HepG2 (cell line): ENCODE measurements around the gene PTGR3. TPM values are rescaled to one million over a fixed set of nuclear protein-coding genes. Genes with fewer than 3 reads are reported as not detected.

ENCODE experiments used
- ARID2 ChIP-seq: sonication (generic); formaldehyde crosslinking; IDR thresholded peaks from 2 replicates; pipeline ENCODE4 v1.8.1; 2022; ENCODE audit warnings: mild to moderate bottlenecking, missing genetic modification reagents, borderline replicate concordance
- EEA1 ChIP-seq: sonication (generic); formaldehyde crosslinking; IDR thresholded peaks from 2 replicates; pipeline ENCODE4 v1.5.1; 2020; ENCODE audit warnings: mild to moderate bottlenecking, missing genetic modification reagents, borderline replicate concordance
- HOXA7 ChIP-seq: sonication (generic); formaldehyde crosslinking; IDR thresholded peaks from 2 replicates; pipeline ENCODE4 v1.8.1; 2022; ENCODE audit warnings: mild to moderate bottlenecking, missing genetic modification reagents, moderate library complexity
- KDM2A ChIP-seq: sonication (generic); formaldehyde crosslinking; IDR thresholded peaks from 2 replicates; pipeline ENCODE4 v1.4.0; 2020; ENCODE audit warnings: low read depth, missing genetic modification reagents, borderline replicate concordance
- KDM4B ChIP-seq: sonication (generic); formaldehyde crosslinking; IDR thresholded peaks from 2 replicates; pipeline ENCODE4 v1.4.0; 2020; ENCODE audit warnings: missing genetic modification reagents
- KLF9 ChIP-seq: IDR thresholded peaks from 2 replicates; pipeline ENCODE4 v1.6.1; 2016; ENCODE audit warnings: low read depth
- MTF2 ChIP-seq: sonication (generic); formaldehyde crosslinking; IDR thresholded peaks from 2 replicates; pipeline ENCODE4 v1.5.0; 2020; ENCODE audit warnings: missing genetic modification reagents, borderline replicate concordance
- NONO ChIP-seq, 2 experiments: fragments of 450-650 bp in 1 of 2; sonication (generic) in 1 of 2; formaldehyde crosslinking in 1 of 2; IDR thresholded peaks in 1 of 2; conservative IDR thresholded peaks in 1 of 2; 2 replicates each; pipeline versions ENCODE4 v1.6.1 to v1.8.0; 2017 to 2022; ENCODE audit warnings: mild to moderate bottlenecking in 1 of 2, missing genetic modification reagents in 1 of 2, moderate library complexity in 1 of 2
- NRL ChIP-seq: sonication (generic); formaldehyde crosslinking; IDR thresholded peaks from 2 replicates; pipeline ENCODE4 v1.5.0; 2020; ENCODE audit warnings: missing genetic modification reagents, mild to moderate bottlenecking, moderate library complexity, borderline replicate concordance
- SMARCC2 ChIP-seq: fragments of 450-650 bp; IDR thresholded peaks from 2 replicates; pipeline ENCODE4 v1.6.1; 2017; ENCODE audit warnings: antibody characterized with exemption, mild to moderate bottlenecking
- TBX3 ChIP-seq: fragments of 450-650 bp; IDR thresholded peaks from 2 replicates; pipeline ENCODE4 v1.6.1; 2017; ENCODE audit warnings: antibody characterized with exemption, mild to moderate bottlenecking, inconsistent platforms, borderline replicate concordance
- TFDP1 ChIP-seq: IDR thresholded peaks from 2 replicates; pipeline ENCODE4 v1.6.1; 2016; ENCODE audit warnings: missing compliant biosample characterization, missing genetic modification reagents, borderline replicate concordance
- TP53 ChIP-seq: sonication (generic); formaldehyde crosslinking; conservative IDR thresholded peaks from 2 replicates; pipeline ENCODE4 v1.4.0; 2020; ENCODE audit warnings: missing genetic modification reagents
- U2AF2 ChIP-seq: fragments of 200-400 bp; formaldehyde crosslinking; IDR thresholded peaks from 2 replicates; pipeline ENCODE4 v1.6.1; 2017; ENCODE audit warnings: low read depth, mild to moderate bottlenecking, low read length
- ZBTB10 ChIP-seq: sonication (generic); formaldehyde crosslinking; IDR thresholded peaks from 2 replicates; pipeline ENCODE4 v1.4.0; 2020; ENCODE audit warnings: missing genetic modification reagents, borderline replicate concordance
- ZBTB42 ChIP-seq: sonication (generic); formaldehyde crosslinking; IDR thresholded peaks from 2 replicates; pipeline ENCODE4 v1.5.0; 2020; ENCODE audit warnings: mild to moderate bottlenecking, missing genetic modification reagents
- ZNF138 ChIP-seq: sonication (generic); formaldehyde crosslinking; IDR thresholded peaks from 2 replicates; pipeline ENCODE4 v1.5.0; 2020; ENCODE audit warnings: mild to moderate bottlenecking, low read depth, missing genetic modification reagents
- ZNF205 ChIP-seq: IDR thresholded peaks from 2 replicates; pipeline ENCODE4 v1.6.1; 2018; ENCODE audit warnings: missing biosample characterization, missing genetic modification reagents
- ZNF260 ChIP-seq: sonication (generic); formaldehyde crosslinking; IDR thresholded peaks from 2 replicates; pipeline ENCODE4 v1.4.0; 2020; ENCODE audit warnings: missing genetic modification reagents, low read depth, mild to moderate bottlenecking, borderline replicate concordance
- ZNF292 ChIP-seq: sonication (generic); formaldehyde crosslinking; IDR thresholded peaks from 2 replicates; pipeline ENCODE4 v1.8.1; 2022; ENCODE audit warnings: mild to moderate bottlenecking, low read depth, missing genetic modification reagents, borderline replicate concordance
- ZNF430 ChIP-seq: sonication (generic); formaldehyde crosslinking; IDR thresholded peaks from 2 replicates; pipeline ENCODE4 v1.9.0; 2021; ENCODE audit warnings: mild to moderate bottlenecking, missing genetic modification reagents
- ZNF572 ChIP-seq: sonication (generic); formaldehyde crosslinking; IDR thresholded peaks from 2 replicates; pipeline ENCODE4 v1.5.1; 2020; ENCODE audit warnings: mild to moderate bottlenecking, missing genetic modification reagents
- ZNF777 ChIP-seq: sonication (generic); formaldehyde crosslinking; IDR thresholded peaks from 2 replicates; pipeline ENCODE4 v1.4.0; 2020; ENCODE audit warnings: missing genetic modification reagents
- polyA plus RNA-seq, 8 experiments: library from polyadenylated mRNA; depleted of rRNA in 3 of 8; stranded (reverse) in 7 of 8; unstranded in 1 of 8; fragments of >200 nt; fragmentation: Illumina TruSeq in 4 of 8; extraction: Trizol in 4 of 8; gene quantifications; 2 replicates each; pipeline versions ENCODE4 v1.2.1 to v1.2.3, GENCODE V29; 2011 to 2016; ENCODE audit warnings: low read depth in 4 of 8, missing spikeins in 1 of 8, mixed read lengths in 1 of 8; ENCODE audit not compliant: insufficient read depth in 1 of 8
- total RNA-seq, 5 experiments: library from RNA; depleted of rRNA; stranded (reverse); fragments of >200 nt; fragmentation: Illumina TruSeq; extraction: Trizol; gene quantifications; 2 replicates each; pipeline ENCODE4 v1.2.3, GENCODE V29; 2016; ENCODE audit warnings: low read depth in 1 of 5
- TF ChIP-seq, protein P1 (sequence below): sonication (generic); formaldehyde crosslinking; IDR thresholded peaks from 2 replicates; pipeline ENCODE4 v1.4.0; 2020; ENCODE audit warnings: missing genetic modification reagents

The PTGR3 gene
- total and polyA plus RNA-seq, 2 of the 13 experiments (the other 11 are each of a cell fraction or from before 2014, with no cell fraction given), result 11.5 to 25.3 TPM

DNA sequence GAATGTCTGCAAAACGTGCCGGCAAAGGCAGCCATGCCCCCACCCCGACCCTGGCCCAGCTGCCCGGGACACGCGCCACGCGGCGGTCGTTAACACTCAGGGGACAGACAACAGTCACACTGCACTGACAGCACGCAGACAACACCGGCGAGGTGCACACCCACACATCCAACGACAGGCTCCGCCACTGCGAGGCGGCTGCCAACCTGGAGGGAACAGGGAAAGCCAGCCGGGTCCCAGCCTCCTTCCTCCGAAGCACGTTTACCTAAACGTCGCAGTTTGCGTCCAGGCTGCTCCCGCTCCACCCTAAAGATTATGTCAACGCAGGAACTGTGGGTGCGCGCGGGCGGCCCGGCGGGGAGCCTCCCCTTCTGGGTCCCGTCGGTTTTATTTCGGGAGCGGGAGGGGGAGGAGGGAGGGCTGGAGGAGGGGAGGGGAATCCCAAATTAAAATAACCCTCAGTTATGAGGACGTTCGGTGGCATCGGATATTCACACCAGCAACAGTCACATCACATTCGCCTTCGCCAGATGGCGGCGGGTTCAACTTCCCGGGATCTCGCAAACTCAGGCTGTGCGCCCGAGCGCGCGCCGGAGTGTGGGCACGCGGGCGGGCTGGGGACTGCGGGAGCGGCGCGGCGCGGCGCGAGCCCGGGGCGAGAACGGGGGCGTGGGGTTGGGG lies 644 bp downstream of the PTGR3 start (continued):
- peak; percentile 38; the same call in 1 of the 2 replicates for TF ChIP-seq KDM2A (CRISPR knock-in tag)
- peak; percentile 66; the same call in 1 of the 2 replicates for TF ChIP-seq ZNF430 (CRISPR knock-in tag)
- TF ChIP-seq SMARCC2, result no peak
- TF ChIP-seq KDM4B, result no peak
- no peak for TF ChIP-seq ZNF138 (CRISPR knock-in tag)
- peak; percentile 51; the same call in 1 of the 2 replicates for TF ChIP-seq ZBTB10 (CRISPR knock-in tag)
- TF ChIP-seq ZNF260, result no peak
- peak; percentile 85; the same call in 1 of the 2 replicates for TF ChIP-seq ZNF777 (CRISPR knock-in tag)
- no peak for TF ChIP-seq MTF2 (CRISPR knock-in tag)
- TF ChIP-seq ZBTB42 (CRISPR knock-in tag), result no peak
- TF ChIP-seq ZNF292, result peak; percentile 66; the same call in 1 of the 2 replicates
- TF ChIP-seq HOXA7 (CRISPR knock-in tag), result 0 out of 2 replicates have a peak, but pooled peaks have one; percentile 52
- 0 out of 2 replicates have a peak, but pooled peaks have one; percentile 45 for TF ChIP-seq ZNF205
- peak; percentile 38; the same call in 1 of the 2 replicates for TF ChIP-seq NRL (CRISPR knock-in tag)
- TF ChIP-seq ZNF572 (CRISPR knock-in tag), result 0 out of 2 replicates have a peak, but pooled peaks have one; percentile 25
- no peak for TF ChIP-seq KLF9 (CRISPR knock-in tag)
- 0 out of 2 replicates have a peak, but pooled peaks have one; percentile 23 for TF ChIP-seq ARID2 (CRISPR knock-in tag)
- TF ChIP-seq TP53 (CRISPR knock-in tag), result no peak
- TF ChIP-seq, protein P1, sequence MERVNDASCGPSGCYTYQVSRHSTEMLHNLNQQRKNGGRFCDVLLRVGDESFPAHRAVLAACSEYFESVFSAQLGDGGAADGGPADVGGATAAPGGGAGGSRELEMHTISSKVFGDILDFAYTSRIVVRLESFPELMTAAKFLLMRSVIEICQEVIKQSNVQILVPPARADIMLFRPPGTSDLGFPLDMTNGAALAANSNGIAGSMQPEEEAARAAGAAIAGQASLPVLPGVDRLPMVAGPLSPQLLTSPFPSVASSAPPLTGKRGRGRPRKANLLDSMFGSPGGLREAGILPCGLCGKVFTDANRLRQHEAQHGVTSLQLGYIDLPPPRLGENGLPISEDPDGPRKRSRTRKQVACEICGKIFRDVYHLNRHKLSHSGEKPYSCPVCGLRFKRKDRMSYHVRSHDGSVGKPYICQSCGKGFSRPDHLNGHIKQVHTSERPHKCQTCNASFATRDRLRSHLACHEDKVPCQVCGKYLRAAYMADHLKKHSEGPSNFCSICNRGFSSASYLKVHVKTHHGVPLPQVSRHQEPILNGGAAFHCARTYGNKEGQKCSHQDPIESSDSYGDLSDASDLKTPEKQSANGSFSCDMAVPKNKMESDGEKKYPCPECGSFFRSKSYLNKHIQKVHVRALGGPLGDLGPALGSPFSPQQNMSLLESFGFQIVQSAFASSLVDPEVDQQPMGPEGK (CRISPR knock-in tag), result peak; percentile 43; the same call in 1 of the 2 replicates
- no peak for TF ChIP-seq EEA1
- TF ChIP-seq U2AF2, result no peak
- TF ChIP-seq TBX3, result no peak
- TF ChIP-seq TFDP1 (CRISPR knock-in tag), result peak; percentile 13; the same call in 1 of the 2 replicates
- no peak for TF ChIP-seq NONO (IDR thresholded peaks at IDR 0.05)
- TF ChIP-seq NONO (CRISPR knock-in tag; conservative IDR thresholded peaks at IDR 0.05), result 0 out of 2 replicates have a peak, but pooled peaks have one; percentile 20
